ENCODE data around the gene CELF6.

DNA sequence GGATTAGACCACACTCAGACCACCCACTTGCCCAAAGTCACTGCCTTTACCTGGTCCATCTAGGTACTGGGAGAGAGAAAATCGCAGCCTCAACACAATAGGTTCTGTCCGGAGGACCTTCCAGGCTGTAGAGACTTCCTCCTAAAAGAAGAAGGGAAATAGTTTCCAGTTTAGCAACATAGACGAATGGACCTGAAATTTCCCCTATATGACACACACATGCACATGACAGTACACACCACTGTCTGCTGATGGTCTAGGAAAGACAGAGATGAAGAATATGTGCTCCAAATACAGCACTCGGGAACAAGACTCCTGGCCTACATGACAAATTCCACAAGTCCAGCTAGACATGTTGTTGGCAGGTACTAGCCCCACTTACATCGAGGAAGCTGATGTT lies 54.9 kb downstream of the CELF6 start:
- TF ChIP-seq, protein P1, sequence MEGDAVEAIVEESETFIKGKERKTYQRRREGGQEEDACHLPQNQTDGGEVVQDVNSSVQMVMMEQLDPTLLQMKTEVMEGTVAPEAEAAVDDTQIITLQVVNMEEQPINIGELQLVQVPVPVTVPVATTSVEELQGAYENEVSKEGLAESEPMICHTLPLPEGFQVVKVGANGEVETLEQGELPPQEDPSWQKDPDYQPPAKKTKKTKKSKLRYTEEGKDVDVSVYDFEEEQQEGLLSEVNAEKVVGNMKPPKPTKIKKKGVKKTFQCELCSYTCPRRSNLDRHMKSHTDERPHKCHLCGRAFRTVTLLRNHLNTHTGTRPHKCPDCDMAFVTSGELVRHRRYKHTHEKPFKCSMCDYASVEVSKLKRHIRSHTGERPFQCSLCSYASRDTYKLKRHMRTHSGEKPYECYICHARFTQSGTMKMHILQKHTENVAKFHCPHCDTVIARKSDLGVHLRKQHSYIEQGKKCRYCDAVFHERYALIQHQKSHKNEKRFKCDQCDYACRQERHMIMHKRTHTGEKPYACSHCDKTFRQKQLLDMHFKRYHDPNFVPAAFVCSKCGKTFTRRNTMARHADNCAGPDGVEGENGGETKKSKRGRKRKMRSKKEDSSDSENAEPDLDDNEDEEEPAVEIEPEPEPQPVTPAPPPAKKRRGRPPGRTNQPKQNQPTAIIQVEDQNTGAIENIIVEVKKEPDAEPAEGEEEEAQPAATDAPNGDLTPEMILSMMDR (IDR thresholded peaks at IDR 0.05; ENCODE audit: low read length), result no peak
- no peak for TF ChIP-seq EZH2phosphoT487 (IDR thresholded peaks at IDR 0.05; ENCODE audit: low read length)

Measured in MM.1S (cell line).